IMR-90 (cell line): ENCODE data around the gene FUCA2. TPM values are rescaled to one million over a fixed set of nuclear protein-coding genes. Genes with fewer than 3 reads are reported as not detected.
"Not testable (repeated sequence)": the region's sequence is repeated elsewhere in the genome, so short reads cannot be mapped to it uniquely, and the experiment has no call there.

Experiments
- ATAC-seq: fragments of 200-7000 bp; cut with Tn5 transposase; 2 replicates; pipeline ENCODE4 v1.9.1; 2020; ENCODE audit warnings: low read depth, mild to moderate bottlenecking, moderate library complexity
- BruUV-seq: library from RNA; stranded (reverse); fragments of 400-500 nt; replicated peaks from 2 replicates; lab custom pipeline; 2021; lab: Mats Ljungman, UMichigan
- CTCF ChIA-PET: fragments of 300-600 bp; formaldehyde crosslinking; extraction: SDS; loops from one replicate; lab custom pipeline; 2021; ENCODE audit warnings: antibody characterized with exemption; lab: Yijun Ruan, JAX
- POLR2A ChIA-PET: fragments of 300-600 bp; sonication (Branson Sonifier 250); formaldehyde crosslinking; loops from one replicate; lab custom pipeline; 2022; ENCODE audit warnings: antibody characterized with exemption; ENCODE audit not compliant: unreplicated experiment; lab: Charles Lee
- DNase-seq: peaks from one replicate; pipeline ENCODE4 v3.0.0; 2013
- H2AFZ ChIP-seq: replicated peaks from 2 replicates; pipeline ENCODE3; 2013; ENCODE audit warnings: low read length, mild to moderate bottlenecking; ENCODE audit not compliant: poor library complexity
- H2AK5ac ChIP-seq: 2 replicates; pipeline ENCODE4 v1.6.1; 2013; ENCODE audit warnings: low read depth, low read length, inconsistent platforms
- H2AK9ac ChIP-seq: replicated peaks from 2 replicates; pipeline ENCODE3; 2013; ENCODE audit warnings: mild to moderate bottlenecking, low read depth, low read length, moderate library complexity; ENCODE audit not compliant: poor library complexity
- H2BK120ac ChIP-seq: 2 replicates; pipeline ENCODE4 v1.6.1; 2013; ENCODE audit warnings: low read depth, low read length, inconsistent platforms
- H2BK15ac ChIP-seq: 3 replicates; pipeline ENCODE4 v1.6.1; 2013; ENCODE audit warnings: low read depth, low read length, inconsistent platforms
- H2BK20ac ChIP-seq: 2 replicates; pipeline ENCODE4 v1.6.1; 2013; ENCODE audit warnings: low read depth, mild to moderate bottlenecking, inconsistent platforms, low read length, moderate library complexity
- H2BK5ac ChIP-seq: 2 replicates; pipeline ENCODE4 v1.6.1; 2013; ENCODE audit warnings: mild to moderate bottlenecking, low read depth, low read length, inconsistent platforms; ENCODE audit not compliant: poor library complexity, severe bottlenecking
- H3K14ac ChIP-seq: replicated peaks from 2 replicates; pipeline ENCODE4 v1.6.1; 2013; ENCODE audit warnings: low read depth, low read length, inconsistent platforms
- H3K18ac ChIP-seq: 2 replicates; pipeline ENCODE4 v1.6.1; 2013; ENCODE audit warnings: low read depth, low read length, control low read depth
- H3K23ac ChIP-seq: 2 replicates; pipeline ENCODE4 v1.6.1; 2013; ENCODE audit warnings: low read depth, low read length, inconsistent platforms
- H3K27ac ChIP-seq: 2 replicates; pipeline ENCODE4 v1.5.1; 2013; ENCODE audit warnings: mild to moderate bottlenecking, control low read depth, low read length; ENCODE audit not compliant: insufficient read depth
- H3K27me3 ChIP-seq: 2 replicates; pipeline ENCODE4 v1.6.1; 2013; ENCODE audit warnings: low read length; ENCODE audit not compliant: control insufficient read depth, insufficient read depth
- H3K36me3 ChIP-seq: 2 replicates; pipeline ENCODE4 v1.6.1; 2013; ENCODE audit warnings: low read length, mixed read lengths; ENCODE audit not compliant: control insufficient read depth, insufficient read depth
- H3K4ac ChIP-seq: 2 replicates; pipeline ENCODE4 v1.6.1; 2013; ENCODE audit warnings: low read depth, low read length, inconsistent platforms
- H3K4me1 ChIP-seq: 2 replicates; pipeline ENCODE4 v1.6.1; 2013; ENCODE audit warnings: low read length, mixed read lengths; ENCODE audit not compliant: control insufficient read depth, insufficient read depth
- H3K4me2 ChIP-seq: 2 replicates; pipeline ENCODE4 v1.6.1; 2013; ENCODE audit warnings: low read depth, mild to moderate bottlenecking, control low read depth, low read length, moderate library complexity
- H3K4me3 ChIP-seq: 2 replicates; pipeline ENCODE4 v1.5.1; 2013; ENCODE audit warnings: low read depth, mild to moderate bottlenecking, control low read depth, low read length, moderate library complexity; ENCODE audit not compliant: insufficient read depth
- H3K56ac ChIP-seq: 2 replicates; pipeline ENCODE4 v1.6.1; 2013; ENCODE audit warnings: low read length, inconsistent platforms; ENCODE audit not compliant: insufficient read depth; ENCODE audit errors: extremely low read depth
- H3K79me1 ChIP-seq, 2 experiments: 2 replicates each; pipeline ENCODE4 v1.6.1; 2013; ENCODE audit warnings: low read length in 2 of 2, inconsistent platforms in 1 of 2, low read depth in 1 of 2
- H3K9ac ChIP-seq: 2 replicates; pipeline ENCODE4 v1.6.1; 2013; ENCODE audit warnings: low read depth, low read length, control low read depth
- H3K9me1 ChIP-seq: 2 replicates; pipeline ENCODE4 v1.6.1; 2013; ENCODE audit warnings: low read length, inconsistent platforms; ENCODE audit not compliant: insufficient read depth
- H3K9me3 ChIP-seq: 2 replicates; pipeline ENCODE4 v1.6.1; 2013; ENCODE audit warnings: low read length; ENCODE audit not compliant: control insufficient read depth, insufficient read depth
- H4K20me1 ChIP-seq: 2 replicates; pipeline ENCODE4 v1.6.1; 2013; ENCODE audit warnings: low read length, inconsistent platforms; ENCODE audit not compliant: insufficient read depth
- H4K5ac ChIP-seq: 2 replicates; pipeline ENCODE4 v1.6.1; 2013; ENCODE audit warnings: mild to moderate bottlenecking, low read depth, low read length, control low read depth
- H4K8ac ChIP-seq, 2 experiments: 2 replicates each; pipeline ENCODE4 v1.6.1; 2013; ENCODE audit warnings: low read depth in 2 of 2, low read length in 2 of 2, control low read depth in 1 of 2, inconsistent platforms in 1 of 2
- H4K91ac ChIP-seq: 2 replicates; pipeline ENCODE4 v1.6.1; 2013; ENCODE audit warnings: low read depth, low read length, inconsistent platforms; ENCODE audit not compliant: insufficient read depth
- CTCF ChIP-seq: conservative IDR thresholded peaks from 2 replicates; pipeline ENCODE4 v1.5.1; 2012; ENCODE audit warnings: mild to moderate bottlenecking, low read depth, low read length, improper control_type of control experiment
- RAD21 ChIP-seq: IDR thresholded peaks from 2 replicates; pipeline ENCODE4 v1.6.1; 2012; ENCODE audit warnings: low read length, improper control_type of control experiment
- WGBS, 2 experiments: methylation state at CpG; one replicate each; pipeline versions ENCODE4 v1.1.5 to v1.1.7; 2013; ENCODE audit warnings: missing lambda C conversion rate in 2 of 2; ENCODE audit not compliant: insufficient read length in 1 of 2; ENCODE audit errors: extremely low coverage in 2 of 2; 5-methylcytosine and 5-hydroxymethylcytosine counted together
- dilution Hi-C: fragments of 300-500 bp; cut with HindIII; formaldehyde crosslinking; loops from one replicate; pipeline ENCODE4 v1.14.3; 2018; ENCODE audit warnings: low sequenced_read_pairs; ENCODE audit not compliant: unreplicated experiment
- in situ Hi-C: fragments of 300-500 bp; cut with MboI; formaldehyde crosslinking; loops from 3 replicates; pipeline ENCODE4 v1.14.3; 2019; ENCODE audit warnings: low sequenced_read_pairs, inconsistent platforms, mixed read lengths
- intact Hi-C: fragments of 100-400 bp; cut with micrococcal nuclease; formaldehyde crosslinking; loops from 2 replicates; pipeline ENCODE4 v1.10.0; 2022
- polyA plus RNA-seq, 3 experiments: library from polyadenylated mRNA; depleted of rRNA; stranded (reverse); fragments of >200 nt; gene quantifications; 2 replicates each; pipeline ENCODE4 v1.2.3, GENCODE V29; 2012; ENCODE audit warnings: low replicate concordance in 1 of 3
- total RNA-seq: library from RNA; depleted of rRNA; stranded (reverse); fragments of >200 nt; gene quantifications from 2 replicates; pipeline ENCODE4 v1.2.3, GENCODE V29; 2012

The FUCA2 gene
- total and polyA plus RNA-seq, 2 of the 4 experiments (the other 2 are of a cell fraction) = 44.1 to 47.4 TPM

GRCh38 chr6:143513410-143513809, 1.9 kb upstream of the FUCA2 start:
- H4K5ac ChIP-seq = no peak overlapping the region

GRCh38 chr6:143510326-143510725, 1.2 kb downstream of the FUCA2 start:
- H2BK15ac ChIP-seq, H3K56ac ChIP-seq, H3K18ac ChIP-seq, H4K5ac ChIP-seq, H3K14ac ChIP-seq, H4K20me1 ChIP-seq, H2AK5ac ChIP-seq, H3K27me3 ChIP-seq, H3K4me1 ChIP-seq, POLR2A ChIA-PET, H4K91ac ChIP-seq, H2BK5ac ChIP-seq, ATAC-seq, H3K4ac ChIP-seq, H2BK20ac ChIP-seq, H3K9ac ChIP-seq, H3K9me1 ChIP-seq, CTCF ChIA-PET, H3K9me3 ChIP-seq, H3K27ac ChIP-seq, H3K36me3 ChIP-seq, H3K23ac ChIP-seq, H2AK9ac ChIP-seq, intact Hi-C loops, DNase-seq, H2AFZ ChIP-seq, in situ Hi-C loops, BruUV-seq, dilution Hi-C loops, H4K8ac ChIP-seq, H2BK120ac ChIP-seq: not testable (repeated sequence)
- peak overlapping the region; percentile 98 for H3K4me2 ChIP-seq
- WGBS, 2 experiments = no CpG with 5 or more reads among the region's 13 CpGs
- peaks cover 18 to 46% of the 10 kb centered on the region in 2 experiments for H3K79me1 ChIP-seq
- H3K4me3 ChIP-seq = peak overlapping the region; percentile 54; the same call in 1 of the 2 replicates

More at GRCh38 chr6:143513410-143513809, 1.9 kb upstream of the FUCA2 start:
- no peak overlapping the region for H3K4me3 ChIP-seq
- H3K4ac ChIP-seq = no peak overlapping the region
- H3K27me3 ChIP-seq = peaks cover 11% of the 10 kb centered on the region
- no peaks in the 10 kb centered on the region for H3K9me3 ChIP-seq
- no peak overlapping the region for H3K18ac ChIP-seq
- no peaks in the 10 kb centered on the region for H3K36me3 ChIP-seq
- ATAC-seq (no peak), DNase-seq (no peak)
- H2AFZ ChIP-seq = no peak overlapping the region
- H4K20me1 ChIP-seq = no peaks in the 10 kb centered on the region
- ChIA-PET CTCF (no interaction called here), POLR2A (no interaction called here)
- no peak overlapping the region for H2AK9ac ChIP-seq
- intact Hi-C loops (no loop called here), in situ Hi-C loops (no loop called here), dilution Hi-C loops (no loop called here)
- no peak overlapping the region for H2BK120ac ChIP-seq
- no CpG with 5 or more reads among the region's 4 CpGs for WGBS, 2 experiments
- no peak overlapping the region for H3K23ac ChIP-seq
- peaks cover 11 to 23% of the 10 kb centered on the region in 2 experiments for H3K79me1 ChIP-seq
- H3K9me1 ChIP-seq = peaks cover 5% of the 10 kb centered on the region; the same call in 1 of the 2 replicates
- peaks cover 6% of the 10 kb centered on the region for H3K4me1 ChIP-seq
- no peak overlapping the region for H3K56ac ChIP-seq
- H4K91ac ChIP-seq = no peak overlapping the region
- H2AK5ac ChIP-seq = no peak overlapping the region
- no peak overlapping the region for H4K8ac ChIP-seq
- TF ChIP-seq CTCF = peak; percentile 35
- no peak for TF ChIP-seq RAD21
- no peak overlapping the region for H3K27ac ChIP-seq
- no TSS peak for BruUV-seq
- no peak overlapping the region for H3K4me2 ChIP-seq
- H3K9ac ChIP-seq = no peak overlapping the region
- H3K14ac ChIP-seq = no peak overlapping the region
- no peak overlapping the region for H2BK5ac ChIP-seq
- H2BK20ac ChIP-seq = no peak overlapping the region
- no peak overlapping the region for H2BK15ac ChIP-seq
